GM19351 (cell line): ENCODE measurements around the gene TECTB.

Source experiments
- ATAC-seq: cut with Tn5 transposase; IDR thresholded peaks from one replicate; pipeline ENCODE4 v1.9.1; 2021; ENCODE audit warnings: mild to moderate bottlenecking, moderate library complexity; ENCODE audit not compliant: unreplicated experiment

The TECTB gene

GRCh38 chr10:112344261-112344660 is 61.1 kb downstream of the TECTB start:
- no peak for ATAC-seq

GRCh38 chr10:112345202-112345601 is 62.0 kb downstream of the TECTB start:
- ATAC-seq = peak; percentile 74

GRCh38 chr10:112345743-112346142 is 62.5 kb downstream of the TECTB start:
- ATAC-seq = no peak

- ATAC-seq = no peak
Observed at GRCh38 chr10:112346774-112347173, 63.6 kb downstream of the TECTB start.

GRCh38 chr10:112347709-112348671 is 64.8 kb downstream of the TECTB start:
- no peak for ATAC-seq

GRCh38 chr10:112348759-112349158 is 65.6 kb downstream of the TECTB start:
- no peak for ATAC-seq

GRCh38 chr10:112349521-112350085 is 66.4 kb downstream of the TECTB start:
- ATAC-seq = no peak

- no peak for ATAC-seq
Observed at GRCh38 chr10:112351146-112351545, 67.9 kb downstream of the TECTB start.

- ATAC-seq = no peak
Observed at GRCh38 chr10:112352044-112352443, 68.8 kb downstream of the TECTB start.

- ATAC-seq = peak; percentile 67
Observed at GRCh38 chr10:112353046-112353445, 69.8 kb downstream of the TECTB start.
